Spleen (tissue), 7 donors: ENCODE measurements around the gene MPP1.

Experiments
- CTCF ChIP-seq, 11 experiments: fragments of 200-600 bp in 7 of 11; fragments of 450-650 bp in 4 of 11; sonication (generic) in 4 of 11; IDR thresholded peaks in 8 of 11; conservative IDR thresholded peaks in 3 of 11; 1 replicate in 7 of 11; 2 replicates in 4 of 11; pipeline versions ENCODE4 v1.4.0 to v1.8.0; 2016 to 2021; ENCODE audit warnings: antibody characterized with exemption in 11 of 11, inconsistent platforms in 4 of 11, mild to moderate bottlenecking in 1 of 11
- POLR2A ChIP-seq, 3 donors: fragments of 450-650 bp; IDR thresholded peaks; one replicate each; pipeline ENCODE4 v1.5.1; 2017; ENCODE audit warnings: antibody characterized with exemption in 3 of 3, mild to moderate bottlenecking in 1 of 3
- POLR2AphosphoS5 ChIP-seq, 3 donors: sonication (generic); formaldehyde crosslinking; IDR thresholded peaks; one replicate each; pipeline ENCODE4 v1.5.1; 2017; ENCODE audit warnings: antibody characterized with exemption in 3 of 3
- donor health status: DM: no; HTN: no; CAD: no; lungs with moderate emphysema.
- donor health status: DM: no; HTN: no; CAD: no.
- donor health status: DM: no; HTN: no; CAD: no.

DNA sequence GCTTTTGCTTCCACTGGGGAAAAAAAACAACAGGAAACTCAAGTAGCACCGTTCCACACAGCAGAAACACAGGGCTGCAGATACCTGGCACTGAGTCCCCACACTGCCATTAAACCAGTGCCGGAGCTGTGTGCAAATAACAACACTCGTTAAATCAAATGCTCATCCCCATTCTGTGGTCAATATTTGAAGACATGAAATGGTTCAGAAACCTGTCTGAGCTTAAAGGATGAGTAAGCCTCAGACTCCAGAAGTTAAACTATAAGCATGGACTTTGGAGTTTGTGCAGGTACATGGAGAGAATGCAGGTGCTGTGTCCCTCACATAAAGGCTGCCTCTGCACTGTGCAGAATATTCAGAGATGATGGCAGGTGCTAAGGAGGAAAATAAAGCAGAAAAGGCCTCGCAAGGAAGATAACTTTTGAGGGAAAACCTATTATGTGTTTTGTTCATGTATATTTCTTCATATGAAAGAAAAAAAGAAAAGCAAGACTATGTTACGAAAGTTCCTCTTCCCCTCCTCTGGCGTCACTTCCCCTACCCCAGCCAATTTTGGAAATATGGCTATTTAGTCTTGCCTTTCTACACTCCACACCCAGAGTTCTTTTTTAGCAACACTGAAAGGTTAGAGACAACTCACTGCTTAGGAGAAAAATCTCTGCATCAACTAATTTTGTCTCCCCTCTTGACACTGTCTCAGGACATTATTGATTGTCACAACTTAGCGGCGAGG is 4.6 kb downstream of the MPP1 start:
- TF ChIP-seq CTCF (IDR thresholded peaks at IDR 0.05 in 8 of 11, conservative IDR thresholded peaks at IDR 0.05 in 3 of 11) = no peak
- peak in 1 of 3 donors; percentile 20 for TF ChIP-seq POLR2AphosphoS5 (IDR thresholded peaks at IDR 0.05)
- no peak for TF ChIP-seq POLR2A (IDR thresholded peaks at IDR 0.05)
